Head of caudate nucleus (tissue), 42 donors: Measurements from ENCODE around the gene REEP6.
"Not testable (repeated sequence)": the region's sequence is repeated elsewhere in the genome, so short reads cannot be mapped to it uniquely, and the experiment has no call there.

Source experiments
- DNase-seq, 42 donors: peaks; one replicate each; pipeline versions ENCODE4 v3.0.0 to v3.0.0-alpha.2; 2020 to 2021; ENCODE audit warnings: mixed read lengths in 7 of 42
- intact Hi-C: fragments of 100-400 bp; cut with DNase I; formaldehyde crosslinking; loops from one replicate; pipeline ENCODE4 v1.15.0; 2022

The REEP6 gene

GRCh38 chr19:1470055-1470304 is 21.0 kb upstream of the REEP6 start:
- DNase-seq: no peak
- intact Hi-C loops: no loop called here

- intact Hi-C loops: no loop called here
- DNase-seq: peak in 38 of 42 donors; percentile 52 to 84 (median 71)
These were observed 20.5 kb upstream of the REEP6 start for GRCh38 chr19:1470305-1471009.

- peak in 3 of 42 donors; percentile 26 to 56 (median 33) for DNase-seq
- intact Hi-C loops: no loop called here
These were observed 19.9 kb upstream of the REEP6 start for GRCh38 chr19:1471010-1471514.

- intact Hi-C loops: no loop called here
- DNase-seq: peak in 31 of 42 donors; percentile 42 to 81 (median 65)
These were observed 19.3 kb upstream of the REEP6 start for GRCh38 chr19:1471515-1472160.

GRCh38 chr19:1472231-1473084 is 18.5 kb upstream of the REEP6 start:
- DNase-seq: peak in 15 of 42 donors; percentile 27 to 67 (median 44)
- intact Hi-C loops: no loop called here

- peak in 7 of 42 donors; percentile 16 to 58 (median 42) for DNase-seq
- intact Hi-C loops: no loop called here
These were observed 17.7 kb upstream of the REEP6 start for GRCh38 chr19:1473085-1473851.

- DNase-seq: peak in 36 of 42 donors; percentile 33 to 85 (median 67)
These were observed 16.8 kb upstream of the REEP6 start for GRCh38 chr19:1474011-1474764.

GRCh38 chr19:1474765-1475351 is 16.1 kb upstream of the REEP6 start:
- intact Hi-C loops: no loop called here
- no peak for DNase-seq

More at GRCh38 chr19:1474011-1474764, 16.8 kb upstream of the REEP6 start:
- intact Hi-C loops: no loop called here

GRCh38 chr19:1475751-1476437 is 15.1 kb upstream of the REEP6 start:
- intact Hi-C loops: no loop called here
- DNase-seq: no peak

- intact Hi-C loops: not testable (repeated sequence)
These were observed 13.9 kb upstream of the REEP6 start for GRCh38 chr19:1477056-1477455.

GRCh38 chr19:1478934-1479707 is 11.9 kb upstream of the REEP6 start, which contains the start of gene C19orf25:
Gene C19orf25, minus strand, starts transcription at chr19:1479215. Its CDS starts 312 bp downstream, at chr19:1478903.
- intact Hi-C loops: no loop called here
- DNase-seq: peak; percentile 89 to 99 (median 96)

More at GRCh38 chr19:1477056-1477455, 13.9 kb upstream of the REEP6 start:
- not testable (repeated sequence) for DNase-seq

GRCh38 chr19:1481224-1481892 is 9.6 kb upstream of the REEP6 start:
- no peak for DNase-seq
- intact Hi-C loops: no loop called here

- intact Hi-C loops: no loop called here
- DNase-seq: peak in 1 of 42 donors; percentile 4
These were observed 9.1 kb upstream of the REEP6 start for GRCh38 chr19:1481893-1482360.

- intact Hi-C loops: no loop called here
- peak in 1 of 42 donors; percentile 4 for DNase-seq
These were observed 8.4 kb upstream of the REEP6 start for GRCh38 chr19:1482361-1483130.
